Natural killer cell (primary cell): ENCODE measurements around the gene PGAP6. TPM values are rescaled to one million over a fixed set of nuclear protein-coding genes. Genes with fewer than 3 reads are reported as not detected.
A peak's percentile ranks its signal among the peaks of the same experiment; 100 is the strongest.
"Not testable (repeated sequence)": the region's sequence is repeated elsewhere in the genome, so short reads cannot be mapped to it uniquely, and the experiment has no call there.

ENCODE experiments used
- ATAC-seq, 3 donors: fragments of 150-1000 bp in 2 of 3; fragments of 200-7000 bp in 1 of 3; cut with Tn5 transposase; 1 replicate in 1 of 3; 2 replicates in 2 of 3; pipeline ENCODE4 v1.10.0; 2021; ENCODE audit warnings: mild to moderate bottlenecking in 2 of 3, moderate library complexity in 2 of 3
- DNase-seq, 2 donors: peaks; one replicate each; pipeline versions ENCODE4 v3.0.0 to v3.0.0-alpha.2; 2013 to 2021; ENCODE audit warnings: mixed read lengths in 1 of 2
- H3K27ac ChIP-seq: one replicate; pipeline ENCODE4 v1.5.1; 2013; ENCODE audit warnings: mild to moderate bottlenecking, low read length
- H3K27me3 ChIP-seq: one replicate; pipeline ENCODE4 v1.6.1; 2013; ENCODE audit warnings: low read length; ENCODE audit not compliant: control insufficient read depth, insufficient read depth
- H3K36me3 ChIP-seq: one replicate; pipeline ENCODE4 v1.6.1; 2013; ENCODE audit warnings: low read length; ENCODE audit not compliant: control insufficient read depth, insufficient read depth
- H3K4me1 ChIP-seq: one replicate; pipeline ENCODE4 v1.6.1; 2013; ENCODE audit warnings: low read length; ENCODE audit not compliant: control insufficient read depth, insufficient read depth
- H3K4me3 ChIP-seq: one replicate; pipeline ENCODE4 v1.5.1; 2013; ENCODE audit warnings: low read length
- H3K9me3 ChIP-seq: one replicate; pipeline ENCODE4 v1.6.1; 2013; ENCODE audit warnings: low read length; ENCODE audit not compliant: control insufficient read depth, insufficient read depth
- H3K27ac Mint-ChIP-seq, 2 donors: one replicate each; pipeline ENCODE4 v1.8.0; 2022; ENCODE audit warnings: mild to moderate bottlenecking in 2 of 2, mixed read lengths in 2 of 2, moderate library complexity in 1 of 2
- H3K27me3 Mint-ChIP-seq, 2 donors: one replicate each; pipeline ENCODE4 v1.8.0; 2022; ENCODE audit warnings: low read depth in 2 of 2, mixed read lengths in 2 of 2
- H3K36me3 Mint-ChIP-seq: one replicate; pipeline ENCODE4 v1.8.0; 2022; ENCODE audit warnings: mixed read lengths
- H3K4me1 Mint-ChIP-seq, 2 donors: one replicate each; pipeline ENCODE4 v1.8.0; 2022; ENCODE audit warnings: mixed read lengths in 2 of 2
- H3K4me3 Mint-ChIP-seq: one replicate; pipeline ENCODE4 v1.8.0; 2022; ENCODE audit warnings: mild to moderate bottlenecking, moderate library complexity, mixed read lengths
- H3K9me3 Mint-ChIP-seq, 2 donors: one replicate each; pipeline ENCODE4 v1.8.0; 2022; ENCODE audit warnings: mixed read lengths in 2 of 2
- CTCF ChIP-seq: fragments of 200-600 bp; IDR thresholded peaks from one replicate; pipeline ENCODE4 v1.8.0; 2022; ENCODE audit warnings: antibody characterized with exemption
- WGBS: methylation state at CpG from one replicate; pipeline ENCODE4 v1.1.7; 2013; ENCODE audit warnings: missing lambda C conversion rate; ENCODE audit not compliant: insufficient coverage; 5-methylcytosine and 5-hydroxymethylcytosine counted together
- intact Hi-C: fragments of 100-400 bp; cut with micrococcal nuclease; formaldehyde crosslinking; loops from one replicate; pipeline ENCODE4 v1.14.2; 2022
- total RNA-seq, 4 donors: library from RNA; stranded (reverse); fragments of 120-200 nt in 1 of 4; gene quantifications; one replicate each; pipeline versions ENCODE4 v1.2.3 to v1.2.4, GENCODE V29; 2013 to 2022

The PGAP6 gene
- total RNA-seq, 3 donors from 2014 or later (not counting 1 experiment from before 2014, with no cell fraction given): 48.0 to 66.7 (median 54.2) TPM

- ATAC-seq (no peak), DNase-seq (no peak)
- Histone ChIP-seq H3K27me3 (no peaks in the 10 kb centered on the region), H3K4me3 (no peak overlapping the region), H3K36me3 (peaks cover 24% of the 10 kb centered on the region), H3K4me1 (peaks cover 83% of the 10 kb centered on the region), H3K27ac (no peak overlapping the region), H3K9me3 (no peaks in the 10 kb centered on the region)
- Mint-ChIP-seq H3K27me3 (no peaks in the 10 kb centered on the region), H3K4me3 (peak overlapping the region; percentile 92), H3K27ac (peak overlapping the region; percentile 83 to 87), H3K36me3 (no peaks in the 10 kb centered on the region), H3K9me3 (no peaks in the 10 kb centered on the region), H3K4me1 (peaks cover 68 to 77% of the 10 kb centered on the region in 2 donors)
- intact Hi-C loops: loop anchor here (5.0 kb wide), 2 partner anchors 43 to 123 kb away; partner anchors contain the start of gene LUC7L
- TF ChIP-seq CTCF: no peak
- WGBS: 93% methylated on average over 8 of the region's 8 CpGs
These were observed 31.6 kb downstream of the PGAP6 start for GRCh38 chr16:350203-350602.

- H3K27me3 ChIP-seq: no peaks in the 10 kb centered on the region
- no peaks in the 10 kb centered on the region for H3K9me3 Mint-ChIP-seq
- H3K27me3 Mint-ChIP-seq: no peaks in the 10 kb centered on the region
- H3K9me3 ChIP-seq: no peaks in the 10 kb centered on the region
- TF ChIP-seq CTCF: no peak
- peaks cover 69 to 73% of the 10 kb centered on the region in 2 donors for H3K4me1 Mint-ChIP-seq
- peak overlapping the region; percentile 59 for H3K27ac ChIP-seq
- ATAC-seq: no peak
- peak overlapping the region; percentile 92 for H3K4me3 Mint-ChIP-seq
- intact Hi-C loops: no loop called here
- no peaks in the 10 kb centered on the region for H3K36me3 Mint-ChIP-seq
- H3K36me3 ChIP-seq: peaks cover 33% of the 10 kb centered on the region
- no peak for DNase-seq
- H3K4me1 ChIP-seq: peaks cover 83% of the 10 kb centered on the region
- H3K27ac Mint-ChIP-seq: peak overlapping the region; percentile 83 to 87
- H3K4me3 ChIP-seq: no peak overlapping the region
- WGBS: 54% methylated on average over 6 of the region's 7 CpGs
These were observed 32.6 kb downstream of the PGAP6 start for GRCh38 chr16:349211-349610.

- peak overlapping the region; percentile 83 to 87 for H3K27ac Mint-ChIP-seq
- H3K9me3 ChIP-seq, intact Hi-C loops, H3K27me3 ChIP-seq, DNase-seq, H3K9me3 Mint-ChIP-seq, H3K36me3 Mint-ChIP-seq, H3K4me3 ChIP-seq, H3K27me3 Mint-ChIP-seq, ATAC-seq: not testable (repeated sequence)
- H3K4me3 Mint-ChIP-seq: peak overlapping the region; percentile 53
- Histone ChIP-seq H3K4me1 (peaks cover 79% of the 10 kb centered on the region), H3K36me3 (peaks cover 35% of the 10 kb centered on the region), H3K27ac (peak overlapping the region; percentile 14)
- WGBS: 93% methylated on average over 8 of the region's 10 CpGs
- H3K4me1 Mint-ChIP-seq: peaks cover 62 to 66% of the 10 kb centered on the region in 2 donors
These were observed 33.3 kb downstream of the PGAP6 start for GRCh38 chr16:348495-348894.

GRCh38 chr16:347203-347602 is 34.6 kb downstream of the PGAP6 start:
- Mint-ChIP-seq H3K27me3 (no peaks in the 10 kb centered on the region), H3K4me3 (peak overlapping the region; percentile 75), H3K36me3 (no peaks in the 10 kb centered on the region), H3K27ac (peak overlapping the region; percentile 83 to 87), H3K9me3 (no peaks in the 10 kb centered on the region), H3K4me1 (peaks cover 72 to 73% of the 10 kb centered on the region in 2 donors)
- intact Hi-C loops: no loop called here
- Histone ChIP-seq H3K27me3 (no peaks in the 10 kb centered on the region), H3K9me3 (no peaks in the 10 kb centered on the region), H3K4me1 (peaks cover 87% of the 10 kb centered on the region), H3K4me3 (no peak overlapping the region), H3K27ac (no peak overlapping the region), H3K36me3 (peaks cover 35% of the 10 kb centered on the region)
- no peak for ATAC-seq
- WGBS: 93% methylated on average over 6 of the region's 6 CpGs
- DNase-seq: no peak
- TF ChIP-seq CTCF: no peak
